Stimulated activated CD4-positive, alpha-beta T cell treated with anti-CD3 and anti-CD28 coated beads, Interleukin-4, amount 100 ng/mL, for 48 hours (primary cell): ENCODE results near the gene TICAM1.

Source experiments
- DNase-seq, 2 donors: peaks; one replicate each; pipeline ENCODE4 v3.0.0-alpha.2; 2020; ENCODE audit warnings: low read depth in 2 of 2

Gene TICAM1

DNA sequence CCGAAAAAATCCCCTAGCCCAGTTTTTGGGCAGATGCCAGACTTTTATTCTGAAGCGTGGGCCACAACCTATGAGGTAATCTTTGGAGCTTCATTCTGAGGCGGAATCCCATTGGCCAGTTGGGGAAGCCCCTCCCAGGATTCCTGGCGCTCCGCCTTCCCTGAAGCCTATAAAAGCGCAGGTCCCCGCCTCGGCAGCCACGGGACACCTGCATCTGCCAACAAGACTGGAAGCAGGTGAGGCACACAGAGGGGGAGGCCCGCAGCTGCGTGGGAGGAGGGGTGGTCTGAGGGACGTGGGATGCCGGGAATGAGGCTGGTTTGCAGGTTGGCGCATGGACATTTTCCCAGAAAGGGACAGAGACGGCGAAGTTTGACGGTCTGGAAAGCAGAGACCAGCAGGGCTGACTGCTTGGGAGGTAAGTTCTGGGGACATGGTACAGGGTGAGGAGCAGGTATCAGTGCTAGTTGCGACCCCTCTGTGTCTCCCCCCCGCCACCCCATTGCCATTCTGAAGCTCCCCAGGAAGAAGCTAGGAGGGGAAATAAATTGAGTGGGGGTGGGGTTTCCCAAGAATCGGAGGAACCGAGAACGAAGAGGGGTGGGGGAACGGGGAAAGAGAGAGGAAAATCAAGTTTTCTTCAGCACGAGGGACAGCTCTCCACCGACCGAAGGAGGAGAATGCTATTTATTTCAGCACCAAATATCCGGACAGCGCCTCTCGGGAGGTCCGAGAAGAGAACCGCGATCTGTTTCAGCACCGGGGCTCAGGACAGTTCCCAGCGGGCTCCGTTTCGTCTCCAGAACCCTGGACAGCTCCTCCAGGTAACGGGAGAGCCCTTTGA is 62.4 kb downstream of the TICAM1 start:
- peak; percentile 72 to 79 for DNase-seq
